ENCODE results near the gene NVL. TPM values are rescaled to one million over a fixed set of nuclear protein-coding genes. Genes with fewer than 3 reads are reported as not detected.

The NVL gene
- total RNA-seq, 1 experiment from 2014 or later = 45.0 TPM

- H3K9me3 ChIP-seq = no peaks in the 10 kb centered on the region
- H3K4me1 Mint-ChIP-seq (ENCODE audit: low read depth, unreplicated experiment) = peaks cover 13% of the 10 kb centered on the region
- TF ChIP-seq, protein P1, sequence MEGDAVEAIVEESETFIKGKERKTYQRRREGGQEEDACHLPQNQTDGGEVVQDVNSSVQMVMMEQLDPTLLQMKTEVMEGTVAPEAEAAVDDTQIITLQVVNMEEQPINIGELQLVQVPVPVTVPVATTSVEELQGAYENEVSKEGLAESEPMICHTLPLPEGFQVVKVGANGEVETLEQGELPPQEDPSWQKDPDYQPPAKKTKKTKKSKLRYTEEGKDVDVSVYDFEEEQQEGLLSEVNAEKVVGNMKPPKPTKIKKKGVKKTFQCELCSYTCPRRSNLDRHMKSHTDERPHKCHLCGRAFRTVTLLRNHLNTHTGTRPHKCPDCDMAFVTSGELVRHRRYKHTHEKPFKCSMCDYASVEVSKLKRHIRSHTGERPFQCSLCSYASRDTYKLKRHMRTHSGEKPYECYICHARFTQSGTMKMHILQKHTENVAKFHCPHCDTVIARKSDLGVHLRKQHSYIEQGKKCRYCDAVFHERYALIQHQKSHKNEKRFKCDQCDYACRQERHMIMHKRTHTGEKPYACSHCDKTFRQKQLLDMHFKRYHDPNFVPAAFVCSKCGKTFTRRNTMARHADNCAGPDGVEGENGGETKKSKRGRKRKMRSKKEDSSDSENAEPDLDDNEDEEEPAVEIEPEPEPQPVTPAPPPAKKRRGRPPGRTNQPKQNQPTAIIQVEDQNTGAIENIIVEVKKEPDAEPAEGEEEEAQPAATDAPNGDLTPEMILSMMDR (IDR thresholded peaks at IDR 0.05; ENCODE audit: insufficient read depth in 1 of 2, low read depth in 1 of 2, low read length in 1 of 2, severe bottlenecking in 1 of 2, unreplicated experiment in 1 of 2) = no peak
- no TSS peak for BruUV-seq (replicated peaks)
- 0 out of 2 replicates have a peak, but pooled peaks cover 8% of the 10 kb centered on the region for H3K4me1 ChIP-seq
- H3K27ac Mint-ChIP-seq (ENCODE audit: unreplicated experiment) = no peak overlapping the region
- no peaks in the 10 kb centered on the region for H3K27me3 ChIP-seq (replicated peaks; ENCODE audit: control insufficient read depth, insufficient read depth, low read length)
- CTCF ChIA-PET = no interaction called here
- no peaks in the 10 kb centered on the region for H3K9me3 Mint-ChIP-seq (ENCODE audit: unreplicated experiment)
- no peak overlapping the region for H3K4me3 ChIP-seq (ENCODE audit: low read depth, low read length)
- H3K27me3 Mint-ChIP-seq (ENCODE audit: insufficient read depth, unreplicated experiment) = no peaks in the 10 kb centered on the region
- no peak overlapping the region for H3K4me3 Mint-ChIP-seq (ENCODE audit: unreplicated experiment)
- peaks cover 46% of the 10 kb centered on the region for H3K36me3 Mint-ChIP-seq (ENCODE audit: insufficient read depth, unreplicated experiment)
- H3K36me3 ChIP-seq (ENCODE audit: control insufficient read depth, insufficient read depth, low read length) = no peaks in the 10 kb centered on the region
- POLR2A ChIA-PET = no interaction called here
- DNase-seq = no peak
- intact Hi-C loops (cut with micrococcal nuclease; ENCODE audit: unreplicated experiment) = no loop called here
Observed at GRCh38 chr1:224238756-224239155, 91.2 kb downstream of the NVL start.

DNA sequence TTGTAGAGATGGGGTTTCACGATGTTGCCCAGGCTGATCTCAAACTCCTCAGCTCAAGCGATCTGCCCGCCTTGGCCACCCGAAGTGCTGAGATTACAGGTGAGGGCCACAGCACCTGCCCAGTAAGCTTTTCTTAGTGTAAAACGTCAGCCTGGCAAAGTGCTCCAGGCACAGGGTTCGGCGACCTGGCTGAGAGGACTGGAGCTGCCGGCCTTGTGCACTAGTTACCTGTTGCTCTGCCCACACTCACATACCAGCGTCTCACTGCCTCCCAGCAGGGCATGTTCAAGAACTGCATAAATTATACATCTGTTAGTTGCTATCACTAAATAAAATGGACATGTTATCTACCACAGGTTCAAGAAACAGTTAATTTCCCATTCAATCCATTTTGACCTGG lies 91.8 kb downstream of the NVL start:
- ChIA-PET POLR2A (interaction anchor here (0.7 kb wide), 1 partner anchor 461 kb away, joined by 5 read pairs; no protein-coding TSS in a partner anchor), CTCF (interaction anchor here (0.7 kb wide), 1 partner anchor 45 kb away, joined by 3 read pairs; no protein-coding TSS in a partner anchor)
- intact Hi-C loops (cut with micrococcal nuclease; ENCODE audit: unreplicated experiment) = no loop called here
- Mint-ChIP-seq H3K27me3 (ENCODE audit: insufficient read depth, unreplicated experiment) (no peaks in the 10 kb centered on the region), H3K9me3 (ENCODE audit: unreplicated experiment) (no peaks in the 10 kb centered on the region), H3K27ac (ENCODE audit: unreplicated experiment) (no peak overlapping the region), H3K4me3 (ENCODE audit: unreplicated experiment) (no peak overlapping the region), H3K36me3 (ENCODE audit: insufficient read depth, unreplicated experiment) (peaks cover 51% of the 10 kb centered on the region), H3K4me1 (ENCODE audit: low read depth, unreplicated experiment) (peaks cover 13% of the 10 kb centered on the region)
- DNase-seq = no peak
- Histone ChIP-seq H3K36me3 (ENCODE audit: control insufficient read depth, insufficient read depth, low read length) (no peaks in the 10 kb centered on the region), H3K4me3 (ENCODE audit: low read depth, low read length) (no peak overlapping the region), H3K4me1 (0 out of 2 replicates have a peak, but pooled peaks cover 8% of the 10 kb centered on the region), H3K27me3 (replicated peaks; ENCODE audit: control insufficient read depth, insufficient read depth, low read length) (no peaks in the 10 kb centered on the region), H3K9me3 (no peaks in the 10 kb centered on the region)
- no TSS peak for BruUV-seq (replicated peaks)
- TF ChIP-seq, protein P1 (IDR thresholded peaks at IDR 0.05; ENCODE audit: insufficient read depth in 1 of 2, low read depth in 1 of 2, low read length in 1 of 2, severe bottlenecking in 1 of 2, unreplicated experiment in 1 of 2) = no peak

DNA sequence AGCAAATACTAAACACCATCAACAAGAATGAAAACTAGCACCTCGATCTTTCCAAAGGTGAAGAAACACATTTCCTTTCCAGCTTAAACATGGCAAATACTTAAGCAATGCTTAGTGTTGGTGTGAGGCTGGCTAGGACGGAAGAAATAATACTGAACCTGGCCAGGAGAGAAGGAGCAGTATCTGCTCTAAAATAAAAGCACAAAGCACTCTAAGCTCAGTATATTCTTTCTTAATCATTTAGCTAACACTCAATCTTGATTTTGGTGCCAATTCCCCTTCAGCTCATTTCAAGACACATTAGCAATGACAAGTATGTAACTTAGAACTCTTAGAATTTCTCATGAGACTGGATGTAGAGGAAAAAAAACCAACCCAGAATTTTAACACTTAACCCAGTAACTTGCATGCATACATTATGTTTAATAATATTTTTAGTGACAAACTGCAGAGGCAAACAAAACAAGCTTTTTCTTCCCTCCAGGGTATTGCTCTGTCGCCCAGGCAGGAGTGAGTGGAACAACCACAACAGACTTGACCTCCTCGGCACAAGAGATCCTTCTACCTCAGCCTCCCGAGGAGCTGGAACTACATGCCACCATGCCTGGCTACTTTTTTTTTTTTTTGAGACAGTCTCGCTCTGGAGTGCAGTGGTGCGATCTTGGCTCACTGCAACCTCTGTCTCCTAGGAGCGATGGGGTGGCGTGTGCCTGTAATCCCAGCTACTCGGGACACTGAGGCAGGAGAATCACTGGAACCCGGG lies 92.7 kb downstream of the NVL start:
- peaks cover 57% of the 10 kb centered on the region for H3K36me3 Mint-ChIP-seq (ENCODE audit: insufficient read depth, unreplicated experiment)
- peaks cover 13% of the 10 kb centered on the region for H3K4me1 Mint-ChIP-seq (ENCODE audit: low read depth, unreplicated experiment)
- no peaks in the 10 kb centered on the region for H3K27me3 Mint-ChIP-seq (ENCODE audit: insufficient read depth, unreplicated experiment)

More for the DNA sequence above, 92.7 kb downstream of the NVL start:
- CTCF ChIA-PET = no interaction called here
- no TSS peak for BruUV-seq (replicated peaks)
- Histone ChIP-seq H3K36me3 (ENCODE audit: control insufficient read depth, insufficient read depth, low read length) (no peaks in the 10 kb centered on the region), H3K27me3 (replicated peaks; ENCODE audit: control insufficient read depth, insufficient read depth, low read length) (no peaks in the 10 kb centered on the region), H3K9me3 (no peaks in the 10 kb centered on the region), H3K4me1 (0 out of 2 replicates have a peak, but pooled peaks cover 8% of the 10 kb centered on the region), H3K4me3 (ENCODE audit: low read depth, low read length) (no peak overlapping the region)
- H3K9me3 Mint-ChIP-seq (ENCODE audit: unreplicated experiment) = no peaks in the 10 kb centered on the region
- H3K27ac Mint-ChIP-seq (ENCODE audit: unreplicated experiment) = no peak overlapping the region
- DNase-seq = no peak
- TF ChIP-seq, protein P1 (IDR thresholded peaks at IDR 0.05; ENCODE audit: insufficient read depth in 1 of 2, low read depth in 1 of 2, low read length in 1 of 2, severe bottlenecking in 1 of 2, unreplicated experiment in 1 of 2) = no peak
- no peak overlapping the region for H3K4me3 Mint-ChIP-seq (ENCODE audit: unreplicated experiment)
- intact Hi-C loops (cut with micrococcal nuclease; ENCODE audit: unreplicated experiment) = no loop called here
- POLR2A ChIA-PET = interaction anchor here (0.7 kb wide), 1 partner anchor 461 kb away, joined by 5 read pairs; no protein-coding TSS in a partner anchor

All from Caco-2 (cell line).